Activated CD8-positive, alpha-beta memory T cell treated with anti-CD3 and anti-CD28 coated beads, Interleukin-2, amount 50 U/mL, for 48 hours (primary cell): ENCODE data around the gene EPB41L5.

Experiments used
- DNase-seq: peaks from one replicate; pipeline ENCODE4 v3.0.0-alpha.2; 2020

The EPB41L5 gene

GRCh38 chr2:120204945-120205670 is 192.2 kb downstream of the EPB41L5 start:
- DNase-seq = no peak

GRCh38 chr2:120206022-120206581 is 193.2 kb downstream of the EPB41L5 start:
- peak; percentile 89 for DNase-seq

- DNase-seq = no peak
Measured at GRCh38 chr2:120208381-120209353, 195.8 kb downstream of the EPB41L5 start.

GRCh38 chr2:120209427-120210269 is 196.8 kb downstream of the EPB41L5 start:
- DNase-seq = no peak

GRCh38 chr2:120210270-120210693 is 197.4 kb downstream of the EPB41L5 start:
- DNase-seq = no peak

GRCh38 chr2:120218181-120218580 is 205.3 kb downstream of the EPB41L5 start:
- DNase-seq = no peak

- no peak for DNase-seq
Measured at GRCh38 chr2:120219291-120219690, 206.4 kb downstream of the EPB41L5 start.

DNA sequence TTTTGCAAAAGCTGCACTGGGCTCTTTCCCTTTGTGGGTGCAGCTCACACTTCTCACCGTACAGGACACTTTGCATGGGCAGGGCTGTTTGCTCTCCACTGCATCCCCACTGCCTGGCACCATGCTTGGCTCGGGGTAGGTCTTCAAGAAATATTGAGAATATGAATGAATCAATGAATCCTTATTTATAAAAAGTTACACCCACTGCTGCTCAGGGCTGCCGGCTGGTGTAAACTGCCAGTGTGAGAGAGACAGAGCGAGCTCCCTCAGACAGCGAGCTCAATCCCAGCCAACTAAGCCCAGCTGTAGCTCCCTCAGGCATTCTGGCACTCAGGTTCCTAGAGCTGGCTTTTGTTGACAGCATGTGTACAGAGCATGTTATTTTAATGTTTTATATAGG is 206.9 kb downstream of the EPB41L5 start:
- DNase-seq = peak; percentile 43

DNA sequence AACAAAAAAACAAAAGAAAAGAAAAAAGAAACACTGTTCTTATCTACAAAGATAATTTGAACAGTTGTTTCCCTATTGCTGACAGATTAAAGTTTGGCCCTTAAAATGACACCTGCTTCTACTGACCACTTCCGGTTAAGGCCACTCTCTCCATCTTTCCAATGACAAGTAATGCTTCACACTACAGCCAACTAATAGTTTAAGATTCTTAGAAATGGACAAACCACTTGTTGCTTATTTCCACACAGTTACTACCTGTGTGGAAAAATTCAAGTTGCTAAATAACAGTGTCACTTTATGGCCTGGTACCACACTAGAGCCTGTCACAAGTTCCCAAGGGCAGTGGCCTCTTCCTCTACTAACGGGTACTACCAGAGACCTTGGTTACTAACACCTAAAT is 207.9 kb downstream of the EPB41L5 start:
- peak; percentile 29 for DNase-seq

GRCh38 chr2:120221616-120222015 is 208.7 kb downstream of the EPB41L5 start:
- peak; percentile 47 for DNase-seq

DNA sequence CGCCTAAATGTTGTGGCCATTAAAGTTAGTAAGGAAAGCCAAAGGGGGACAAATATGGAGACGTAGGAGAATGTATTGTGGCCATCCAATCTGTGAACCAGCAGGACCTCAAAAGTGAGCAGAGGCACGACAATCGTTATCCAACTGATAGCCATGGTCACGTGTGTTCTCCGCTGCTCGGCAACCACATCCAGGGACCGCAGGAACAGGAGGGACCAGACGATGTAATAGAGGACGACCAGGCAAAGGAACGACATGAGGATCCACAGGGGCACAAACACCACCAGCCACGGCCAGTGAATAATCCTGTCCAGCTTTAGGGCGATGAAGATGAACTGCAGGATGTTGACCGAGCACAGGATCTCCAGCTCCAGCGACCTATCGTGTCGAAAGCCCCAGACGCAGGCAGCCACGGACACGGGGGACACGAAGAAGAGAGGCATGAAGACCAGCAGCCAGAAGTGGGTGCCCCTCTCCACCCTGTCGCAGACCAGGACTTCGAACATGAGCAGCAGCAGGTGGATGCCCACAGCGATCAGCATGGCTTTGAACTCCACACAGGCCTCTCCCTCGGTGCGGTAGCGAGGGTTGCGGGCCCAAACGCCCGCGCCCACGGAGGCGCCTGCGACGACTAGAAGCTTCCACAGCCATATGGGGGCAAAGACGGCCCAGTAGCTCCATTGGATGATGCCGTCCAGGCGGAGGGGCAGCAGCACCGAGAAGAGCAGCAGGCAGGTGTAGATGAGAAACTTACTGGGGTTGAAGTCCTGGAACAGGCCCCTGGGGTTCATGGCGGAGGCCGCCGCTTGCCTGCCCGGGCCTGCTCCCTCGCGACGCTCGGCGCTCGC is 209.5 kb downstream of the EPB41L5 start:
- DNase-seq = no peak

DNA sequence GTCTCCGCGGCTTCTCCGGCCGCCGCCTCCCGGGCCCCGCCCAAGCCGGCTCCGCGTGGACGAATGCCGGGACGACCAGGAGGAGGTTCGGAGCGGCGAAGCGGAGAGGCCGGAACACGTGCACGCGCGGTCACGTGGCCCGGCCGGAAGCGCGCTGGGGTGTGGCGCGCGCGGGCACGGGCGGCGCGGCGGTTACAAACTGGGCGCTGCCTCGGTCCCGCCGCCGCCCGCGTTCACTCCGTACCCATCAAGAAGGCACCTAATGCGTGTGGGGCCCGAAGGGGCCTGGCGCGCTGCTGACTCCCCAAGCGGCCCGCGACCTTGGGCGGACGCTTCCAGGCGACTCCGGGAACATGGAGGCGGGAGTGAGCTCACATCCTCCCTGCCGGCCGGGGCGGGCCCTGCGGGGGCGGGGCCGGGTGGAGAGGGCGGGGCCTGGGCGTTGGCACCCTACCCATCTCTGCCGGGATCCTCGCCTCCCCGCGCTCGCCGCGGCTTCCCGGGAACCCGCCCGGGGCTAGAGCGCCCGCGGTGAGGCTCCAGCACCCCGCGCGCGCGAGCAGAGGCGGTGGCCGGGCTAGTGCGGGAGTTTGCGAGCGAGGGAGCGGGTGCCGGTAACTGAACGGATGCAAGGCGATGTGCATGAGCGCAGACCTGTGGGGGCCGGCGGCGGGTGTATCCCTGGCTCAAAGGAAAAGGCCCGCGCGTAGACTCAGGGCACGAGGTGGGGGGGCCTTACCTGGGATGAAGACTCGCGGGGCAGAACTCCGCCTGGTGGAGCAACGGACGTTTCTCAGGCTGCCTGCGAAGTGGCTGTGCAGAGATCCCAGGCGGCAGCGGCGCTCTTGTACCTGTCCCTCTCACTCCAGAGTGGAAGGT is 210.4 kb downstream of the EPB41L5 start, which contains the start of gene TMEM185B:
TSS of gene TMEM185B (minus strand) at position 367 of the 879 bp plus-strand sequence. CDS start 424 bp downstream, outside the sequence.
- DNase-seq = peak; percentile 95

DNA sequence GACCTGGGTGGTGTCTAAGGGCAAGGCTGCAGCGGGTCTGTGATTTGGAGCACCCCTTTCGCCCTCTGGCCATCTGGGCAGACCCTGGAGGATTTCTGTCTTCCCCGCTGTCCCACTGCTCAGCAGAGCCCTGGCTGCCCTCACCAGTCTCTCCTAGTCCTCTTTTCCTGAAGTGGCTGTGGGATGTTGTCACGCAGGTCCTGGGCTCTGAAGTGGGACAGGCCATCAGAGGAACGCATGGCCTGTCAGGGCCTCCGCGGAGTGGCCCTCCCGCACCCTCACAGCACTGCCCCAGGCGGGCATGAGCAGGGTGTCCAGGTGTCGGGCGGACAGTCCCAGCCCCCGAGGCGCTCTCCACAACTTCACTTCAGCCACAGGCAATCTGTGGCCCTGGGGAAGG is 211.4 kb downstream of the EPB41L5 start:
- DNase-seq = no peak

DNA sequence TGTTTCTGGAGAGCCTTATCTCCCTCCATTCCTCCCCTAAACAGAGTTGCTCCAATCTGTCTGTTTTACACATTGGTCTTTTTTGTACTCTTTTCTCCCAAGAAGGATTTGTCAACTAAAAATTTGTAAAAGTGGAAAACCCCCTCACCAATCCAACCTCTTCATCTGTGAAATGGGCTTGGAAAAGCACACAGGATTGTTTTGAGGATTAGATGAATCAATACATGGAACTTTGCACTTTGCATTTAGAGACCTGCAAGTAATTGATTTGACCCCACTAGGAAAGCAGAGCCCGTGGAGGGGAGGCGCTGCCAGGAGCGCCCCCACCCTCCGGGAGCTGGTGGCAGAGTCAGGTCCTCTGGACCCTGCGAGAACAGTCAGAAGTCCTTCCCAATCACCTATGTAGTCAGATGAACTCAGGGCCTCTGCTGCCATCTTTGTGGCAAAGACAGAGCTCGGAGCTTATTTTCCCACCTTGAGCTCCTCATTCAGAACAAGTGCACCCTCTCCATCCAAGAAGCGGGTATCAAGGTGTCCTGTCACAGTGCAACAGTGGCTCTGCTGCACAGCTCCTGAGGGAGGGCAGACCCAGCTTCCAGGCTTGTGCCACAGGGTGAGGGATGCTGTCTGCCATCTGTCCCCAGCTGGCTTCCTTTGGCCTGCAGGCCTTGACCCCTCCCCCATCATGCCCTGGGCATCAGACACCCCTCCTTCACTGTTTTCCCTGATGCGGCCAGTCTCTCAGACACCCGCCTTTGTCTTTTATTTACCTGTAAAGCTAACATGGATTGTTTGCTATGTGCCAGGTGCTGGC is 212.1 kb downstream of the EPB41L5 start:
- no peak for DNase-seq

GRCh38 chr2:120225549-120226065 is 212.7 kb downstream of the EPB41L5 start:
- no peak for DNase-seq

DNA sequence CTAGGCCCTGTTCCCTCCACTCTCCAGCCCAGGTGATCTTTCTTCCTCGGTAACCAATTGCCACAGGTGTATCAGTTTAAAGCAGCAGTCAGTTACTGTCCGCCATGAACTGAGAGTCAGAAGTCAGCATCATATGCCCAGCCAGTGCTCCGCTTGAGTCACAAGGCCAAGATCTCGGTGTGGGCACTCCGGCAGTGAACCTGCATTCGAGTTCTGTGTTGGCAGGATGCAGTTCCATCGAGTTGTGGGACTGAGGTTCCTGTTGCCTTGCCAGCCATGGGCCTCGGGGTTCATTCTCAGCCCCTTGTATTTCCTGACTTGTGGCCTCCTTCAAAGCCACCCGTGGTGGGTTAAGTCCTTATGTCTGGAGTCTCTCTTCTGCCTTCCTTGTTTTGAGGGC is 213.4 kb downstream of the EPB41L5 start:
- no peak for DNase-seq

DNA sequence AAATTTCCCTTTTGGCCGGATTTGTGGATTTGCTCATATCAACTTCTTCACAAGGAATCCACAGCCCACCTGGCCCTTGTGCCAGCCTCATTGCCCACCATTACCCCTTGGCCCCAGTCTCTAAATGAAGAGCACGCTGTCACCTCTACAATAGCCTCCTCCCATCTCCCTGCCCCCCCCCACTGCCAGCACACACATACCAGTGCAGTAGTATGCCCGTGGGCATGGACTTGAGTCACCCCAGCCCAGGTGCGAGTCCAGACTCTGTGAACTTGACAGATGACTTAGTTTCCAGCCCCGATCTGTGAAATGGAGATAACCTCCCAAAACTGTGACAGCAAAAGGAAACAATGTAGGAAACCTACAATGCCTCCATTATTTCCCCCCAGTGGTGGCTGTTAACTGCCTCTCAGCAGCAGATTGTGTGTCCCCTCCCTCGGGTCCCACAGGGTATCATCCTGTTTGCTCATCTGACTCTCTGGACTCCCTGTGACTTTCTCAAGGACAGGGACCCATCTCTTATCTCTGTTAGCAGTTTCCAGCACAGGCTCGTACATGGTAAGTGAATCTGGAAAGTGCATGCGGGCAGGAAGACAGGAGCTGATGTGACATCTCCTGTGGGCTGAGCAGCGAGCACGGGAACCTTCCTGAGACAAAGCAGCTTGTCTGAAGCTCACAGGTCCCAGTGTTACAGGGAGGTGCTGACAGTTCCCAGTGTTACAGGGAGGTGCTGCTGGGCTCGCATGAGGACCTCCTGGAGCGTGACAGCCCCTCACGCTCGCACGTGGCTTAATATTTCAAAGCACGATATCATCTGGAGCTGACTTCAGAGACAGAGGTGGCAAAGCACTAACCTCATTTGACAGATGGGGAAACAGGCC is 214.5 kb downstream of the EPB41L5 start:
- no peak for DNase-seq

GRCh38 chr2:120228503-120228902 is 215.6 kb downstream of the EPB41L5 start:
- DNase-seq = no peak
